Measurements from ENCODE around the gene CRNN.

CRNN gene

GRCh38 chr1:152427458-152427857, 13.4 kb upstream of the CRNN start:
- DNase-seq (ENCODE audit: extremely low read depth, low read depth): no peak
- no peak overlapping the region for H3K4me3 ChIP-seq (replicated peaks; ENCODE audit: low read depth, low read length)
- no peak for TF ChIP-seq CTCF (IDR thresholded peaks at IDR 0.05; ENCODE audit: low read depth, low read length, missing control alignments)

- no peak for DNase-seq (ENCODE audit: extremely low read depth, low read depth)
- H3K4me3 ChIP-seq (replicated peaks; ENCODE audit: low read depth, low read length): no peak overlapping the region
- TF ChIP-seq CTCF (IDR thresholded peaks at IDR 0.05; ENCODE audit: low read depth, low read length, missing control alignments): no peak
Observed at GRCh38 chr1:152426731-152427130, 12.7 kb upstream of the CRNN start.

- no peak for TF ChIP-seq CTCF (IDR thresholded peaks at IDR 0.05; ENCODE audit: low read depth, low read length, missing control alignments)
- no peak for DNase-seq (ENCODE audit: extremely low read depth, low read depth)
- H3K4me3 ChIP-seq (replicated peaks; ENCODE audit: low read depth, low read length): no peak overlapping the region
Observed at GRCh38 chr1:152419917-152420316, 5.9 kb upstream of the CRNN start.

- no peak for TF ChIP-seq CTCF (IDR thresholded peaks at IDR 0.05; ENCODE audit: low read depth, low read length, missing control alignments)
- no peak overlapping the region for H3K4me3 ChIP-seq (replicated peaks; ENCODE audit: low read depth, low read length)
- no peak for DNase-seq (ENCODE audit: extremely low read depth, low read depth)
Observed at GRCh38 chr1:152415454-152416227, 1.6 kb upstream of the CRNN start.

- H3K4me3 ChIP-seq (replicated peaks; ENCODE audit: low read depth, low read length): no peak overlapping the region
- DNase-seq (ENCODE audit: extremely low read depth, low read depth): no peak
- TF ChIP-seq CTCF (IDR thresholded peaks at IDR 0.05; ENCODE audit: low read depth, low read length, missing control alignments): no peak
Observed at GRCh38 chr1:152412756-152413155, 1.3 kb downstream of the CRNN start.

- H3K4me3 ChIP-seq (replicated peaks; ENCODE audit: low read depth, low read length): no peak overlapping the region
- DNase-seq (ENCODE audit: extremely low read depth, low read depth): no peak
- no peak for TF ChIP-seq CTCF (IDR thresholded peaks at IDR 0.05; ENCODE audit: low read depth, low read length, missing control alignments)
Observed at GRCh38 chr1:152411134-152411533, 2.9 kb downstream of the CRNN start.

GRCh38 chr1:152410599-152410998, 3.5 kb downstream of the CRNN start:
- H3K4me3 ChIP-seq (replicated peaks; ENCODE audit: low read depth, low read length): no peak overlapping the region
- DNase-seq (ENCODE audit: extremely low read depth, low read depth): no peak
- TF ChIP-seq CTCF (IDR thresholded peaks at IDR 0.05; ENCODE audit: low read depth, low read length, missing control alignments): no peak
